GM12872 (cell line): ENCODE results near the gene FADS6.

Experiments
- TF ChIP-seq, protein P1 (sequence below): IDR thresholded peaks from 3 replicates; pipeline ENCODE4 v1.5.1; 2011; ENCODE audit warnings: low read depth, mild to moderate bottlenecking, low read length, moderate library complexity; ENCODE audit not compliant: insufficient read depth

The FADS6 gene

DNA sequence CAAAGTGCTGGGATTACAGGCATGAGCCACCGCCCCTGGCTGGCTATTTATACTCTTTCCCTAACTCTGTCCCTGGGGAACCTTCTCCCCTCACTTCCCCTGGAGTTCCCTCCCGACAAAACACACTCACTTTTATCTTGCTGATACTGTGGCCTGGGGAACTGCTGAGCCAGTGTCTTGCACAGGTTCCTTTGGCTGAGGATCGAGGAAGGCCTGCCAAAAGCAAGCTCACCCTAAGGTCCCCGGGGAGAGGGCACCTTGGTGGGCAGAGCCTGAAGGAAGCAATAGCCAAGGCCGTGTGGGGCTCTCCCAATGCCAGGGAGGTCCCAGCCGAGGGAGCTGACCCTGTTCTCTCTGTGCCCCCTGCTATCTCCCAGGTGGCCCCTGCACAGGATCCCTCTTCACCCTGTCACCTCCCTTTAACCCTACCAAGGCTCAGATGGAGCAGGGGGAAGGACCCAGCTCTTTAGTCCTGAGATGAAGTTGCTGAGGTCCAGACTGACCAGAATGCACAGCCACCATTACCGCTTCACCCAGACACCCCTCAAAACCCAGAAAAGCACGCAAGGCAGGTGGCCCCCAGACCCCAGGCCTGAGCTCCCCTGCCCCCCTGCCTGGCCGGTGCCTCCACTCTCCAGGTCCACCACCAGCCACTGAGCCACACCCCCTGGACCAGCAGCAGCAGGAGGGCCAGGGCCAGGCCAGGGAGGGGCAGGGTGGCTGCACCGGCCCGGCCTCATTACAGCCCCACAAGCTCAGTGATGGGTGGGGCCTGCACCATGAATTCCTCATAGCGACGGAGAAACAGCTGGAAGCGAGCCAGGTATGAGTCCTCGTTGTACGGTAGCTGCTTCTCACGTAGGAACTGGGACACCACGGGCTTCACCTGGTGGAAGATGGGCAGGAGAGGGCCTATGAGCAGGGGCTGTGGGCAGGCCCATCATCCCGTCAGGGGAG lies 15.6 kb downstream of the FADS6 start:
- TF ChIP-seq, protein P1, sequence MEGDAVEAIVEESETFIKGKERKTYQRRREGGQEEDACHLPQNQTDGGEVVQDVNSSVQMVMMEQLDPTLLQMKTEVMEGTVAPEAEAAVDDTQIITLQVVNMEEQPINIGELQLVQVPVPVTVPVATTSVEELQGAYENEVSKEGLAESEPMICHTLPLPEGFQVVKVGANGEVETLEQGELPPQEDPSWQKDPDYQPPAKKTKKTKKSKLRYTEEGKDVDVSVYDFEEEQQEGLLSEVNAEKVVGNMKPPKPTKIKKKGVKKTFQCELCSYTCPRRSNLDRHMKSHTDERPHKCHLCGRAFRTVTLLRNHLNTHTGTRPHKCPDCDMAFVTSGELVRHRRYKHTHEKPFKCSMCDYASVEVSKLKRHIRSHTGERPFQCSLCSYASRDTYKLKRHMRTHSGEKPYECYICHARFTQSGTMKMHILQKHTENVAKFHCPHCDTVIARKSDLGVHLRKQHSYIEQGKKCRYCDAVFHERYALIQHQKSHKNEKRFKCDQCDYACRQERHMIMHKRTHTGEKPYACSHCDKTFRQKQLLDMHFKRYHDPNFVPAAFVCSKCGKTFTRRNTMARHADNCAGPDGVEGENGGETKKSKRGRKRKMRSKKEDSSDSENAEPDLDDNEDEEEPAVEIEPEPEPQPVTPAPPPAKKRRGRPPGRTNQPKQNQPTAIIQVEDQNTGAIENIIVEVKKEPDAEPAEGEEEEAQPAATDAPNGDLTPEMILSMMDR: no peak

DNA sequence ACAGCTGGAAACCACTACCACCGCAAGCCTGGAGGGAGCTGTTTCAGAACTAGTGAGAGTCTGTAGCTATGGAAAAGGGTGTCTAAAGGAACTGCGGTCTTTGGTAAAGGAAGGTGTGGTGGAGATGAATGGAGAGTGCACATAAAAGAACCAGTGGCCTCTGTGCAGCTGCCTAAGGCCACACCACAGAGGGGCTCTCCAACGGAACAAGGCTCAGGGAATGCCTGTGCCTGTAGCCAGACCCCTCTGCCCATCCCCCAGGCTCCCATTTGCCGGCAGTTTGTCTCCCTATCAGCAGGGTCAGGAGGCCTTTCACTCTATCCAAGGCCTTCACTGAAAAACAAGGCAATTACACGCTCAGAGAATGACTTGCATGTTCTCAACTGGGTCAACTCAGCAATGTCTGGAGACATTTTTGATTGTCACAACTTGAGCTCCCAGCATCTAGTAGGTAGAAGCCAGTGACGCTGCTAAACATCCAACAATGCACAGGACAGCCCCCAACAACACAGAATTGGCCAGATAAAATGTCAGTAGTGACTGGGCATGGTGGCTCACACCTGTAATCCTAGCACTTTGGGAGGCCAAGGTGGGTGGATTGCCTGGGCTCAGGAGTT lies 17.3 kb downstream of the FADS6 start:
- TF ChIP-seq, protein P1: no peak

DNA sequence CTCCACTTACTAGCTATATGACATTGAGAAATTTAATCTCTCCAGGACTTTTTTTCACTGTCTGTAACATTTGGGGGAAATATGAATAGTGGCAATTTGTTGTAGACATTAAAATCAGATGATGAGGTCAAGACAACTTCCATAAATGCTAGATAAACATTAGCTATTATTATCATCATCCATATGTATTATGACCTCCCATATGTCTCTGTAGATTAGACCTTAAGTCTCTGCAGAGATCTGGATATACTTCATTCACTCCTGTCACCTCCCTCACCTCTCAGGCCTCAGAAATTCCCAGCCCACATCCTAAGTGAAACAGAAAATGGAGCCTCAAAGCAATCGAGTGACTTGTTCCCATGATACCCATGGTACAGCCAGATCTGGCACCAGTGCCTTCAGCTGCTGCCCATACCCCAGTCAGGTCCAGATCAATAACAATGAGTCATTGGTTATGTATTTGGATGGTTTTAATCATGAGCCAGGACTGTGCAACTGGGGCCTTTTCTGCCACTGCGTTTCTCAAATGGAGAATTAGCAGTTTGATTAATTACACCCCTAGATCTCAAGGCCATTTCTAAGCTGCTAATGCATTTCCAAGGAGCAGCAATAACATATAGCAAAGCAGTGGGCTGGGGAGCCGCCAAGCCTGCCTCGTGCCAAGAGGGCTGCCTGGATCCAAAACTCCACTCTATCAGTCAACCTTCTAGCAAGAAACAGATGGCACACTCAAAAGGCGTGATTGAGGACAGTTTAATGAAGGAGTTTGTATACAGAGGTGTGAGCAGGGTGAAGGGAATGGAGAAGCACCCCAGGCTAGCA lies 18.1 kb downstream of the FADS6 start:
- TF ChIP-seq, protein P1: no peak

DNA sequence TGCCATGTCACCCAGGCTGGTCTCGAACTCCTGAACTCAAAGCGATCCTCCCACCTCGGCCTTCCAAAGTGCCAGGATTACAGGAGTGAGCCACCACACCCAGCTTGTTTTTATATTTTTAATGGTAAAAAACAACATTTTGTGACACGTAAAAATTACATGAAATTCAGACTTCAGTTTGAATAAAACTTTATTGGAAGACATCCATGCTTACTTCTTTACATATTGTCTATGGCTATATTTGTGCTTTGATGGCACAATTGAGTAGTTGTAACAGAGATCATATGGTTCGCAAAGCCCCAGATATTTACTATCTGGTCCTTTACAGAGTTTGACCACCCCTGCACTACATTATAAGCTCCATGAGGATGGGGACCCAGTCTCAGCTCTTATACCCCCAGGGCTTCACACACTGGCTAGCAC lies 18.8 kb downstream of the FADS6 start:
- TF ChIP-seq, protein P1: no peak

DNA sequence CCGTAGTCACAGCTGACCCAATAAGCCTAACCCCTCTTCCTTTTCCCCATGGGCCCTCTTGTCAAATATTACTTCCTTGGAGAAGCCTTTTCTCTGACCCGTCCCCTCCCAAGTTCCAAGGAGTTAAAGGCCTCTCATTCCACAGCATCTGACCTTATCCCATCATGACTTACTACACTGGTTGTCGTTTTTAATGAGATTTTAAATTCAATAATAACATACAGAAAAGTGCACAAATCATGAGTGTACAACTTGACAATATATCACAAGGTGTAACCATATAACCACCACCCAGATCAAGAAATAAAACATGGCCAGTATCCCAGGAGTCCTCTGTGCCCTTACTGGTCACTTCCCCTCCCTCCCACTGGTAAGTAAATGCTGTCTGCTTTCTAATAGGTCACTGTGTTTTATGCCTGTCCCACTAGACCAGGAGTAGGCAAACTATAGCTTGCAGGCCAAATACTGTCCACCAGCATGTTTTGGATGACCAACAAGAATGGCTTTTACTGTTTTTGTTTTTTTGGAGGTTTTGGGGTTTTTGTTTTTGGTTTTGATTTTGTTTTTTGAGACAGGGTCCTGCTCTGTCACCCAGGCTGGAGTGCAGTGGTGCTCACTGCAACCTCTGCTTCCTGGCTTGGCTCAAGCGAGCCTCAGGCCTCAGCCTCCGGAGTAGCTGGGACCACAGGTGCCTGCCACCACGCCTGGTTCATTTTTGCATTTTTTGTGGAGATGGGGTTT lies 19.4 kb downstream of the FADS6 start:
- TF ChIP-seq, protein P1: no peak

DNA sequence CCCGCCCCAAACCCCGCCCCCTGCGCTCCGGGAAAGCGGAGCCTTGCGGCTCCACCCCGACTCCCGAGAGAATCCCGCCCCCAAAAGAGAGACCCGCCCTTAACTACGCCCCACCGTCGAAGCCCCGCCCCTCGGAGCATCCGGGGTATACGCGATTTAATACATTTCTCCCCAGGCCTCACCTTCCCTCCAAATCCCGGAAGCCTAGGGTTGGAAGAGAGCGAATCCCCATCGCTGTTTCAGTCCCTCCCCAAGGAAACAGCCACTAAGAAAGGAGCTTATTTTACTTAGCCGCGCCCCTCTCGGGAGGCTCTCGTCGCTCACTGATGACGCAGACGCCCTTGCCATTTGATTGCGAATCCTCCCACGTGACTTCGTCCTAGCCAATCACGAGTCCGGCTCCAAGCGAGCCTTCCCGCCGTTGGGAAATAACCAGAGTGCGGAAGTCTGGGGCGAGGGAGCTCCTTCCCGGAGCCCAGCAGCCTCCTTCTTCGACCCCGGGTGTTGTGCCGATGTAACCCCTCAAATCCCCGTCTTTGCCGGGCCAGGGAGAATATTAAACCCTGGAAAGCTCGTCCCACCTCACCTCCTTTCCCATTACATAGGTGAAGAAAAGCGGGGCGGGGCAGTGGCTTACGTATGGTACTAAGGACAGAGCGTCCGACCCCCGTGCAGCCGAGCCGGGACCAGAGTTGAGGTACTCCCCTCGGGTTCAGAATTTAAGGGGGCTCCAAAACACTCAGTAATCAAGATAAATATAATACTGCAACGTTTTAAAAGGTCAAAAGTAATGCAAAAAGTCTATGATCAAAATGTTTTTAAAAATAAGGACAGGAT lies 20.2 kb downstream of the FADS6 start:
- TF ChIP-seq, protein P1: no peak
